SK-N-SH treated with all-trans-retinoic acid at 6 μM for 48 hours (cell line): Measurements from ENCODE around the gene DTL.

Source experiments
- ESRRG ChIP-seq: fragments of 250-450 bp; sonication (Bioruptor Pico); IDR thresholded peaks from 2 replicates; pipeline ENCODE4 v1.6.1; 2021; ENCODE audit warnings: mild to moderate bottlenecking
- ISL1 ChIP-seq: fragments of 250-450 bp; sonication (Bioruptor Pico); IDR thresholded peaks from 2 replicates; pipeline ENCODE4 v2.1.2; 2022; ENCODE audit warnings: mild to moderate bottlenecking, moderate library complexity
- PPARA ChIP-seq: fragments of 250-450 bp; sonication (Bioruptor Pico); IDR thresholded peaks from 2 replicates; pipeline ENCODE4 v1.5.0; 2020; ENCODE audit warnings: mild to moderate bottlenecking, borderline replicate concordance
- RARB ChIP-seq: fragments of 250-450 bp; sonication (Bioruptor Pico); IDR thresholded peaks from 2 replicates; pipeline ENCODE4 v1.8.0; 2021; ENCODE audit warnings: mild to moderate bottlenecking, moderate library complexity
- SNAI2 ChIP-seq: fragments of 250-450 bp; sonication (Bioruptor Pico); IDR thresholded peaks from 2 replicates; pipeline ENCODE4 v1.5.0; 2020; ENCODE audit warnings: mild to moderate bottlenecking, moderate library complexity
- ZC3H10 ChIP-seq: fragments of 250-450 bp; sonication (Bioruptor Pico); IDR thresholded peaks from 2 replicates; pipeline ENCODE4 v1.5.1; 2021; ENCODE audit warnings: mild to moderate bottlenecking, moderate library complexity
- ZFP3 ChIP-seq: fragments of 250-450 bp; sonication (Bioruptor Pico); IDR thresholded peaks from 2 replicates; pipeline ENCODE4 v1.5.0; 2020; ENCODE audit warnings: mild to moderate bottlenecking, moderate library complexity
- ZNF8 ChIP-seq: fragments of 450-650 bp; formaldehyde crosslinking; IDR thresholded peaks from 2 replicates; pipeline ENCODE4 v1.5.0; 2020; ENCODE audit warnings: mild to moderate bottlenecking, moderate library complexity

GRCh38 chr1:212002536-212002935 lies 33.0 kb upstream of the DTL start:
- TF ChIP-seq PPARA (no peak), ZFP3 (CRISPR knock-in tag) (no peak), ESRRG (CRISPR knock-in tag) (no peak), SNAI2 (CRISPR knock-in tag) (no peak), ZNF8 (CRISPR knock-in tag) (no peak), ISL1 (CRISPR knock-in tag) (no peak), ZC3H10 (CRISPR knock-in tag) (no peak), RARB (no peak)
